Activated effector memory CD4-positive, alpha-beta T cell treated with anti-CD3 and anti-CD28 coated beads, Interleukin-2, amount 50 U/mL, for 16 hours (primary cell): ENCODE measurements around the gene MPP3.

ENCODE experiments used
- DNase-seq: peaks from one replicate; pipeline ENCODE4 v3.0.0-alpha.2; 2020

MPP3 gene

GRCh38 chr17:43829738-43830137 lies 3.2 kb downstream of the MPP3 start:
- DNase-seq, result no peak

DNA sequence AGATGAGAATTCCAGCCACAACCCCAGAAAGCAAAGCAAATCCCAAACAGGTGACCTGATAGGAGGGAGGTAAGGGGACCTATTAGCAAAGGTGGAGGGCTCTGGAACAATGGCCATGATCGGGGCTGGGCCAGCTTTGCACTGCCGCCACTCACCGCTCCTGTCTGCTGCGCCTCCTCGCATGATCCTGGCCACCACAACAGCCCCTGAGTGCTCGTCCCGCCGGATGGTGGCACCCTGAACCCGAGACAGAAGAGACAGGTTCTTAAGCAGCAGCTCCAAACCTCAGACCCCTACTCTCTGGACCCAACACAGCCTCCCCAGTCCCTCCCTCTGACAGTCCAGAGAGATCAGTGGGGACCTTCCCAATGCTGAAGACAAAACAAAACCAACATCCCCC lies 5.3 kb downstream of the MPP3 start:
- DNase-seq, result peak; percentile 31

GRCh38 chr17:43826206-43826605 lies 6.7 kb downstream of the MPP3 start:
- DNase-seq, result peak; percentile 54

DNA sequence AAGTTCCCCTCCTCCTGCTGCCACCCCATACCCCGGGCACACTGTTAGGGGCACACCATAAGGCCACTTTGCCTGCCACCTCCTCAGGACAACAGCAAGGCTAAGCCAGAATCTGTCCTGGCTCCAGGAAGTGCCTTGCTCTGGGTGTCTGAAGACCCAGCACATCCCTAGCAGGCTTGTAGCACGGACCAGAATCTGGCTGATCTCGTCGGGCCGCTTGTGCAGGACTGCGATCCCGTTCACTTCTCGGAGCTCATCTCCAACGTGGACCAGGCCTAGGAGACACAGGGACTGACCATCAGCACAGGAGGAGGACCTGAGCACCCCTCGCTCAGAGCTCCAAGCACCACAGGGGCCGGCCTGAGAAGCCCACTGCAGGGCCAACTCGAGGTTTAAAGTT lies 7.4 kb downstream of the MPP3 start:
- peak; percentile 31 for DNase-seq

DNA sequence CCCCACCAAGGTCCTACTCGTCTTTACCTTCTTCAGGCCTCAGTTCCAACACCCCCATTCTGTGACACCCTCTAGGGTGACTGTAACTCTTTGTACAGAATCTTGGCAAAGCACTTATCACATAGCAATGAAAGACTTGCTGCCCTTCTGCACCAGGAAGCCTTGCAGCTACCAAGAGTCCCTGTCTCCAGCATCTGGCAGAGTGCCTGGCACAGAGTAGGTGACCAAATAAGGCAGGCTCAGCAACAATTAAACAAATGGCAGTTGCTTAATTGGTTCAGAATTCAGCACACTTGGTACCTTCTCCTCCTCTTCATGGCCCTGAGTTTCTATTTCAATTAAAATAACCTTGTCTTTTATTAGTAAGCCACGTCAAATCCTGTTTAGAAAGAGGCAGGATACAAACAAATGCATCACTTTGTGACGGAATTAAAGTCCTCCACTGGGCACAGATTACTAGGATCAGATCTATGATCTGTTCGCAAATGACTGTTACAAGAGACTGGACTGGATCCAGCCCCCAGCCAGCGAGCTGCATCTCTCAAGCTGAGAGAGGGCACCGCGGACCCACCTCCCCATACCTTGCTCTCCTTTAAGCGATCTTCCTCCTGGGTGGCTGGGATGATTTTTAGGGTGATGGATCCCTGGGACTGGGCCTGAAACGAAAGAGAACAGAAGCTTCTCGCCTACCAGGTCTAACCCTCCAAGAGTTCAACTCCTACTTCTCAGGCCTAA lies 9.4 kb downstream of the MPP3 start:
- peak; percentile 34 for DNase-seq

DNA sequence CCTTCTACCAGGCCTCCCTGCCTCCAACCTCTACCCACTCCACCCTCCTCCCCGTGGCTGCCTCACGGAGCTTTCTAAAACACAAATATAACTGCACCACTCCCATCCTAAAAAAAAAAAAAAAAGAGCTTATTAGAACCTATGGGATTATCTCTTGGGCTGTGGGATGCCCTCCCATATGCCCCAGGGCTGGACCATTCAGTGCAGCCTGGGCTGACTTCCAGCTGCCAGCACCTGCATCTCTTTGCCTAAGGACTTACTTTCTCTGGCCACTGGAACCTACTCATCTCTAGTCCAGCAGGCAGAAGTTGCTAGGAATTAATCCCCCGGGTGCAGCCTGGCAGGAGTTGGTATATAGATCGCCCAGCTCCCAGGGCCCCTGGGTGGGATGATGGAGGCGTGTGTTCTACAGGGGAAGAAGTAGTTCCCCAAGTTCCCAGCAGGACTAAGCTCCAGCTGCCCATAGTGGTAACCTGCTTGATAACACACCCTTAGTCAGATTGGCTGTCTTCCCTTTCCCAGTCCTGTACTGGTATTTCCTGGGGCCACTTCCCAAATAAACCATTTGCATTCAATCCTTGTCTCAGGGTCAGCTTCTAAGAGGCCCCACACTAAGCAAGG lies 10.3 kb downstream of the MPP3 start:
- DNase-seq, result peak; percentile 53

- peak; percentile 36 for DNase-seq
Observed at GRCh38 chr17:43820759-43821158, 12.2 kb downstream of the MPP3 start.

DNA sequence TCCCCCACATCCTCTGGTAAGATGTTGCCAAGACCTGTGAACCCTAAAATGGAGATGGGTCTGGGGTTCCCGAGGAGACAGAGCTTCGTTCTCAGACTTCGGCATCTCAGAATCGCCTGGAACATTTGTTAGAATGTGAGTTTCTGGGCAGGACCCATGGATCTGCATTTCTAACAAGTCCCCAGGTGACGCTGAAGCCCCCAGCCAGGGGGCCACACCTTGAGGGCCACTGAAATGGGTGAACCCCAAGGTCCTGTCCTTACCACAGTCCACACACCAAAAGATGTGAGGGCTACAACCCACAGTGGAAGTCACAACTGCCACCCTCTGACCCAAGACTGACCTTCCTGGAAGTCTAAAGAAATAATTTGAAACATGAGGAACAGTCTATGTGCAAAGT lies 14.0 kb downstream of the MPP3 start:
- no peak for DNase-seq

DNA sequence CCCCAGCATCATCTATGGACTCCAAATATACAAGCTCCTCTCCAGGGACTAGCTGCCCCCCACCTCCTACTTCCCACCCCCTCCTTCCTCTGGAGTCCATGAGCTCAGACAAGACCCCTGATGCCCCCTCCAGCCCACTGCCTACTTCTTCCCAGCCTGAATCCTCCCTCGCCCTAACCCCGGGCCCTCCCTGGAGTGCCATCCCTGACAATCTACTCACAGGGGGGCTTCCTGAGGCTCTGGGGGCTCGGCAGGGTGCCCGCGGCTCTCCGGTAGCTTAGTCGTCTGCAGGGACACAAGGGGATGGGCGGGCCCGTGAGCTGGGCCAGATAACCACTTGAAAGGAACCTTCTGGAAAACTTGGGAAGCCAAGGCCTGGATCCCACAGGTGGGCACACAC lies 15.1 kb downstream of the MPP3 start:
- no peak for DNase-seq

GRCh38 chr17:43816336-43817320 lies 16.3 kb downstream of the MPP3 start:
- no peak for DNase-seq

DNA sequence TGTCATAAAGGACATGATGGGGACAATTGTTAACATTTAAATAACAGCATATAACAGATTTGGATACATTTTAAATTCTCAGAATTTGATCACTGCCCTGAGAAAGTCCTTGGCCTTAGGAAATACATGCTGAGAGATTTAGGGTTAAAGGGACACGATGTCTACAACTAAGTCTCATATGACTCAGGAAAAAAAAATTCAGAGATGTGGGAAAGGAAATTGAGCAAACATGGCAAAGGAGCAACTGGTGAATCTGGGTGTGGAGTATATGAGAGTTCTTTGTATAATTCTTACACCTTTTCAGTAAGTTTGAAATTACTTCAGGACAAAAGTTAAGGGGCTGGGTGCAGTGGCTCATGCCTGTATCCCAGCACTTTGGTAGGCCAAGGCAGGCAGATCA lies 18.2 kb downstream of the MPP3 start:
- DNase-seq, result no peak

DNA sequence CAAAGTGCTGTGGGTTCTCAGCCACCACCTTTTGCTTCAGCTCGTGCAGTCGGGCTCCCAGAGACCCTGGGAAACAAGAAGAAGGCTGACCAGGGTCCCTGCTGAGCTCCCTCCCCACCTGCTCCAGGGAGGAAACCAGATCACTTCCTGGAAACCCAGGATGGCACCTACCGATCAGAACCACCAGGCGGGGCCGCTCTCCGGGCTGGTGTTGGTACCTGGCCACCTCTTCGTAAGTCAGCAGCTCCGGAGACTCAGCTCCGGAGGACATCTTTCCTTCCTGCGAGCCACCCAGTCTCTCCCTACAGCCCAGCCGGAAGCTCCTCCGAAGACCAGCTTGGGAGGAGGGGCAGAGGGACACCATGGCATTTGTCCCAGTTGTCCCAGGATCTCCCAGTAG lies 18.9 kb downstream of the MPP3 start:
- no peak for DNase-seq

DNA sequence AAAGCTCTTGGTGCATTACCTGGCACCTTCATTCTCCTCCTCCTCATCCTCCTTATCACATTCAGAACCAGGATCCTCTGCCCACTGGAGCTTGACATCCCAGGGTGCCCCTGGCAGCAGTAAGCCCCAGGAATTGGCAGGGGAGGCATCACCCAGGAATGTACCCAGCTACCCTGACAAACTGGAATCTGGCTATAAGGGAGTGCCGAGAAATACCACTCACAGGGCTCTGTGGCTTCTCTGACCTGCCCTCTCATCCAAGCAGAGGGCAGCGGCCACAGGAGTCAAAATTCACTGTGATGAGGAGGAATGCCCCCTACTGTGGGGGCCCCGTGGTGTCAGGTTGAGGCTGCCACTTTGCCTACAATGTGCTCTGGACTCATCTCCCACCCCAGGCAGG lies 19.6 kb downstream of the MPP3 start:
- DNase-seq, result no peak

GRCh38 chr17:43812396-43813265 lies 20.3 kb downstream of the MPP3 start:
- no peak for DNase-seq

DNA sequence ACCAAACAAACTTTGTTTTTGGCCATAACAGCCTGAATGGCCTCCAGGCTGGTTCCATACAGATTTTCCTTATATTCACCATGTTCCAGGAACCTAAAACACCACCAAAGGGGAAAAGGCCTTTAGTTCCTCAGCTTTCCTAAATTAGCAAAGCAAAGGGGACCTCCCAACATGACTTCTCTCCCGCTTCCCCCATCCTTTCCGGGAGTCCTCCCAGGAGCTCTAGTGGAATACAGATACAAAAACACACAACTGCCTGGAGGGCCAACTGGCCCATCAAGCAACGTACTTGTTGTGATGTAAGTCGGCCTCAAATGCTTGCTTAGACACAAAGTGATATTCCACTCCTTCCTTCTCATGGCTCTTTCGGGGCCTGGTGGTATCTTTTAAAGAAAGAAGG lies 22.1 kb downstream of the MPP3 start:
- DNase-seq, result no peak

GRCh38 chr17:43810226-43810715 lies 22.7 kb downstream of the MPP3 start:
- no peak for DNase-seq

DNA sequence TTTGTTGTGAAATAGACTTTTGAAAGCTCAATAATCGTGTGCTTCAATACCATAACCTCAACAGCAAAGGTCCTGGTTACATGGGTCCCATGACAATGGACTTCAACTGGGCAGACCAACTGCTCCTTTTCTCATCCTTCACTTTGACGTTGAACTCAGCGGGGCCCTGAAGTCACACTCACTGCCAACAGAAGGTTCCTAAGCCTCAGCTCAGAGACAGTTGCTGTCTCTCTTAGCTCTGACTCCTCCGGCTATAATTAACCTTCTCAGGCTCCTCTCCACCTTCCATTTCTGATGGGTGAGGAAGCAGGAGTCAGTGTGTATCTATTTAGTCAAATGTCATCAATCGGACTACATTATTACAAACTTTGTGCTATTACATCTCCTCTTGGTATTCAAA lies 23.8 kb downstream of the MPP3 start:
- no peak for DNase-seq

GRCh38 chr17:43808076-43808475 lies 24.9 kb downstream of the MPP3 start:
- DNase-seq, result no peak

GRCh38 chr17:43805117-43805516 lies 27.8 kb downstream of the MPP3 start:
- DNase-seq, result no peak

- no peak for DNase-seq
Observed at GRCh38 chr17:43803758-43804157, 29.2 kb downstream of the MPP3 start.

DNA sequence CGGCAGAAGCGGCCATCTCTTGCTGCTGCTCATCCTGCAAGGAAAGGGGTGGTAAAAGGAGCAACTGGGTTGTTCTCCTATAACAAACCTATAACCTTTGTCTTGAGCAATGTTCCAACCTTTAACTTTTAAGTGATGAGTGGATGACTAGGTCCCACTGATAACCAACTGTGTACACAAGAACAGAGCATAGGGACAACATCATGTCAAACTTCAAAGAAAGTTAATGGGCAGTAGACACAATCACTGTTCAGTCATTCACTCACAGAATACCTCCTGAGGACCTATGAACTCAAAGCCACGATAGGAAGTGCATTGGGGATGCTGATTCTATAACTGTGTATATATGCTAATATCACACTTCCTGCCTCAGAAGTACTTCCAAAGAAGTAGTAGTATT lies 31.1 kb downstream of the MPP3 start:
- no peak for DNase-seq

DNA sequence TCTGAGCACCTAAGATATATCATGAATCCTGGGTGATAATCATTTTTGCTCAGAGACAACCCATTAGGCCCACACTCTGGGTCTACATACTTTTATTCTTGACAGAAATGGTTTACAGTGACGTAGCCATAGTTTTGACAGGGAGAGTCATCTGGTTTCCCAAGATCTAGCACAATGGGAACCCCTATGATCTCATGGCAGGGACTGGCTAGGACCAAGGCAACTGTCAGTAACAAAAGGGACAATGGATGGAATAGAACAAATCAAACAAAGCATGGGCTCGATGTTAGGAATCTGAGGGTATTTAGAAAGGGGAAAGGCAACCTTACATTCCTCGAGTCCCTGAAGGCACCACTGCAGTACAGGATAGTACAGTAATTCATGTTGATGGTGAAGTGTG lies 32.2 kb downstream of the MPP3 start:
- DNase-seq, result no peak

- DNase-seq, result no peak
Observed at GRCh38 chr17:43799047-43799446, 33.9 kb downstream of the MPP3 start.
